Neural cell (in vitro differentiated cells): ENCODE results near the gene TIAM1. TPM values are rescaled to one million over a fixed set of nuclear protein-coding genes. Genes with fewer than 3 reads are reported as not detected.

Experiments used
- H2AFZ ChIP-seq: fragments of 200-600, 300-800 bp; sonication (generic), shearing (Covaris generic); 2 replicates; pipeline ENCODE4 v1.6.0; 2014; ENCODE audit warnings: low read depth, mild to moderate bottlenecking, antibody characterized with exemption, low read length, moderate library complexity
- H3F3A ChIP-seq: fragments of 200-600 bp; shearing (Covaris generic); 2 replicates; pipeline ENCODE4 v1.6.1; 2016; ENCODE audit warnings: mild to moderate bottlenecking, moderate library complexity, mixed read lengths, antibody characterized with exemption, low read length; ENCODE audit not compliant: insufficient read depth, poor library complexity, severe bottlenecking
- H3K27ac ChIP-seq: fragments of 200-600, 300-800 bp; sonication (generic), shearing (Covaris generic); 2 replicates; pipeline ENCODE4 v1.5.1; 2014; ENCODE audit warnings: mild to moderate bottlenecking, low read length, moderate library complexity
- H3K27me3 ChIP-seq: fragments of 300-800, 200-600 bp; sonication (generic), shearing (Covaris generic); 2 replicates; pipeline ENCODE4 v1.6.0; 2014; ENCODE audit warnings: mild to moderate bottlenecking, low read depth, low read length, moderate library complexity; ENCODE audit not compliant: insufficient read depth
- H3K36me3 ChIP-seq: fragments of 300-800, 200-600 bp; sonication (generic), shearing (Covaris generic); 2 replicates; pipeline ENCODE4 v1.5.1; 2014; ENCODE audit warnings: mild to moderate bottlenecking, antibody characterized with exemption, low read length, moderate library complexity; ENCODE audit not compliant: insufficient read depth
- H3K4me2 ChIP-seq: fragments of 300-800, 200-600 bp; sonication (generic), shearing (Covaris generic); 2 replicates; pipeline ENCODE4 v1.6.0; 2014; ENCODE audit warnings: mild to moderate bottlenecking, low read length
- H3K4me3 ChIP-seq: fragments of 300-800, 200-600 bp; sonication (generic), shearing (Covaris generic); 2 replicates; pipeline ENCODE4 v1.5.1; 2014; ENCODE audit warnings: mild to moderate bottlenecking, low read length, moderate library complexity
- H3K79me2 ChIP-seq: fragments of 200-600 bp; shearing (Covaris generic); replicated peaks from 2 replicates; pipeline ENCODE4 v1.6.0; 2014; ENCODE audit warnings: mild to moderate bottlenecking, low read length, moderate library complexity; ENCODE audit not compliant: insufficient read depth
- H3K9ac ChIP-seq: fragments of 300-800, 200-600 bp; sonication (generic), shearing (Covaris generic); 2 replicates; pipeline ENCODE4 v1.6.1; 2016; ENCODE audit warnings: mild to moderate bottlenecking, low read length, mixed read lengths
- H3K9me2 ChIP-seq: fragments of 200-600 bp; shearing (Covaris generic); 2 replicates; pipeline ENCODE4 v1.6.1; 2016; ENCODE audit warnings: mild to moderate bottlenecking, low read length, mixed read lengths; ENCODE audit not compliant: insufficient read depth
- H3K9me3 ChIP-seq: fragments of 200-600, 300-800 bp; sonication (generic), shearing (Covaris generic); 2 replicates; pipeline ENCODE4 v1.6.1; 2016; ENCODE audit warnings: mild to moderate bottlenecking, mixed run types, low read length, moderate library complexity, mixed read lengths
- H4K20me1 ChIP-seq: fragments of 200-600 bp; shearing (Covaris generic); 2 replicates; pipeline ENCODE4 v1.6.1; 2016; ENCODE audit warnings: mild to moderate bottlenecking, mixed run types; ENCODE audit not compliant: insufficient read depth
- EP300 ChIP-seq: fragments of 450-650 bp; conservative IDR thresholded peaks from 2 replicates; pipeline ENCODE4 v1.6.1; 2014; ENCODE audit warnings: antibody characterized with exemption, mild to moderate bottlenecking, moderate library complexity; ENCODE audit not compliant: poor library complexity, severe bottlenecking
- EZH2 ChIP-seq: fragments of 200-600, 300-800 bp; shearing (Covaris generic), sonication (generic); IDR thresholded peaks from 2 replicates; pipeline ENCODE4 v1.6.1; 2014; ENCODE audit warnings: antibody characterized with exemption, low read length, borderline replicate concordance, mild to moderate bottlenecking; ENCODE audit not compliant: insufficient read depth, poor library complexity, severe bottlenecking
- MXI1 ChIP-seq: fragments of 450-650 bp; conservative IDR thresholded peaks from 2 replicates; pipeline ENCODE4 v1.6.1; 2014; ENCODE audit warnings: antibody characterized with exemption, mild to moderate bottlenecking; ENCODE audit not compliant: poor library complexity, severe bottlenecking
- POLR2AphosphoS5 ChIP-seq: IDR thresholded peaks from 2 replicates; pipeline ENCODE4 v1.6.1; 2012
- RAD21 ChIP-seq: fragments of 450-650 bp; conservative IDR thresholded peaks from 2 replicates; pipeline ENCODE4 v1.6.1; 2014; ENCODE audit warnings: antibody characterized with exemption, mild to moderate bottlenecking, moderate library complexity
- SMC3 ChIP-seq: fragments of 450-650 bp; conservative IDR thresholded peaks from 2 replicates; pipeline ENCODE4 v1.6.1; 2014; ENCODE audit warnings: antibody characterized with exemption, mild to moderate bottlenecking, moderate library complexity; ENCODE audit not compliant: poor library complexity
- TAF1 ChIP-seq: IDR thresholded peaks from 2 replicates; pipeline ENCODE4 v1.6.1; 2012; ENCODE audit warnings: low read depth
- polyA plus RNA-seq: library from polyadenylated mRNA; depleted of rRNA; stranded (reverse); fragments of >200 nt; gene quantifications from 2 replicates; pipeline ENCODE4 v1.2.3, GENCODE V29; 2014
- TF ChIP-seq, protein P1 (sequence below): IDR thresholded peaks from 2 replicates; pipeline ENCODE4 v1.6.1; 2012; ENCODE audit warnings: borderline replicate concordance
- TF ChIP-seq, protein P2 (sequence below): fragments of 450-650 bp; IDR thresholded peaks from 2 replicates; pipeline ENCODE4 v1.5.1; 2014; ENCODE audit warnings: antibody characterized with exemption, mild to moderate bottlenecking, moderate library complexity; ENCODE audit not compliant: poor library complexity, severe bottlenecking

The TIAM1 gene
- polyA plus RNA-seq, 1 donor from 2014 or later = 13.2 TPM

DNA sequence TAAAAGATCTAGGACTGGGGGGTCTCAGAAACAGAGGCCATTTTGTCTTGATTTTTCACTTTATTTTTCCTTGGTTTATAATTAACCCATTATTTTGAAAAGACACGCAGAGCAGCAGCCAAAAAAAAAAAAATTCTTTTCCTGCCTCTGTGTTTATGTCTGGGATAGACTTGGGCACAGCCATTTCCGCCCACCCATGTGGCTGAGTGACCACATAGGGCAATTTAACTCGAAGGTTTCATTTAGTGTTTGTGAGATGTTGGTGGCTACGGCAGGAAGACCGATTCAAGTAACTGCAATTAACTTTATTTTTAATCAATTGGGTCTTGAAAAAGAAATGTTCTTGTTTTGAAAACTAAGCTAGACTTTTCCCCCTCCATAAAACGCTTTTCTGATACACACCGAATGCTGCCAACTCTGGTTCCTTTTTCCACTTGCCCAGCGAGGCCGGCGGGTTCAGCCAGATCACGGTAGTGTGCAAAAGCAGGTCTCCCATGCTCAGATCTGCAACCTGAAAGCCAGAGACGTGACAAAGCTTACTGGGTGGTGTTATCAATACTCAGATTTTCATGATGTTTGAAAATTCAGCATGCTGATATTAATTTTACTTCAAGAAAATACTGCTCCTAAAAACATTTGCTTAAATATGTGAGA, 208.4 kb downstream of the TIAM1 start:
- Histone ChIP-seq H3K9me2 (no peaks in the 10 kb centered on the region), H3K4me3 (no peak overlapping the region), H3K9me3 (no peaks in the 10 kb centered on the region), H3K4me2 (no peak overlapping the region), H3K36me3 (no peaks in the 10 kb centered on the region), H3K79me2 (no peaks in the 10 kb centered on the region), H3F3A (no peaks in the 10 kb centered on the region), H2AFZ (no peak overlapping the region), H4K20me1 (no peaks in the 10 kb centered on the region), H3K9ac (no peak overlapping the region), H3K27ac (no peak overlapping the region), H3K27me3 (no peaks in the 10 kb centered on the region)
- TF ChIP-seq EZH2 (no peak), MXI1 (no peak), POLR2AphosphoS5 (no peak), RAD21 (no peak), EP300 (no peak), TAF1 (no peak)
- TF ChIP-seq, protein P1, sequence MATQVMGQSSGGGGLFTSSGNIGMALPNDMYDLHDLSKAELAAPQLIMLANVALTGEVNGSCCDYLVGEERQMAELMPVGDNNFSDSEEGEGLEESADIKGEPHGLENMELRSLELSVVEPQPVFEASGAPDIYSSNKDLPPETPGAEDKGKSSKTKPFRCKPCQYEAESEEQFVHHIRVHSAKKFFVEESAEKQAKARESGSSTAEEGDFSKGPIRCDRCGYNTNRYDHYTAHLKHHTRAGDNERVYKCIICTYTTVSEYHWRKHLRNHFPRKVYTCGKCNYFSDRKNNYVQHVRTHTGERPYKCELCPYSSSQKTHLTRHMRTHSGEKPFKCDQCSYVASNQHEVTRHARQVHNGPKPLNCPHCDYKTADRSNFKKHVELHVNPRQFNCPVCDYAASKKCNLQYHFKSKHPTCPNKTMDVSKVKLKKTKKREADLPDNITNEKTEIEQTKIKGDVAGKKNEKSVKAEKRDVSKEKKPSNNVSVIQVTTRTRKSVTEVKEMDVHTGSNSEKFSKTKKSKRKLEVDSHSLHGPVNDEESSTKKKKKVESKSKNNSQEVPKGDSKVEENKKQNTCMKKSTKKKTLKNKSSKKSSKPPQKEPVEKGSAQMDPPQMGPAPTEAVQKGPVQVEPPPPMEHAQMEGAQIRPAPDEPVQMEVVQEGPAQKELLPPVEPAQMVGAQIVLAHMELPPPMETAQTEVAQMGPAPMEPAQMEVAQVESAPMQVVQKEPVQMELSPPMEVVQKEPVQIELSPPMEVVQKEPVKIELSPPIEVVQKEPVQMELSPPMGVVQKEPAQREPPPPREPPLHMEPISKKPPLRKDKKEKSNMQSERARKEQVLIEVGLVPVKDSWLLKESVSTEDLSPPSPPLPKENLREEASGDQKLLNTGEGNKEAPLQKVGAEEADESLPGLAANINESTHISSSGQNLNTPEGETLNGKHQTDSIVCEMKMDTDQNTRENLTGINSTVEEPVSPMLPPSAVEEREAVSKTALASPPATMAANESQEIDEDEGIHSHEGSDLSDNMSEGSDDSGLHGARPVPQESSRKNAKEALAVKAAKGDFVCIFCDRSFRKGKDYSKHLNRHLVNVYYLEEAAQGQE = no peak
- TF ChIP-seq, protein P2, sequence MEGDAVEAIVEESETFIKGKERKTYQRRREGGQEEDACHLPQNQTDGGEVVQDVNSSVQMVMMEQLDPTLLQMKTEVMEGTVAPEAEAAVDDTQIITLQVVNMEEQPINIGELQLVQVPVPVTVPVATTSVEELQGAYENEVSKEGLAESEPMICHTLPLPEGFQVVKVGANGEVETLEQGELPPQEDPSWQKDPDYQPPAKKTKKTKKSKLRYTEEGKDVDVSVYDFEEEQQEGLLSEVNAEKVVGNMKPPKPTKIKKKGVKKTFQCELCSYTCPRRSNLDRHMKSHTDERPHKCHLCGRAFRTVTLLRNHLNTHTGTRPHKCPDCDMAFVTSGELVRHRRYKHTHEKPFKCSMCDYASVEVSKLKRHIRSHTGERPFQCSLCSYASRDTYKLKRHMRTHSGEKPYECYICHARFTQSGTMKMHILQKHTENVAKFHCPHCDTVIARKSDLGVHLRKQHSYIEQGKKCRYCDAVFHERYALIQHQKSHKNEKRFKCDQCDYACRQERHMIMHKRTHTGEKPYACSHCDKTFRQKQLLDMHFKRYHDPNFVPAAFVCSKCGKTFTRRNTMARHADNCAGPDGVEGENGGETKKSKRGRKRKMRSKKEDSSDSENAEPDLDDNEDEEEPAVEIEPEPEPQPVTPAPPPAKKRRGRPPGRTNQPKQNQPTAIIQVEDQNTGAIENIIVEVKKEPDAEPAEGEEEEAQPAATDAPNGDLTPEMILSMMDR = no peak

DNA sequence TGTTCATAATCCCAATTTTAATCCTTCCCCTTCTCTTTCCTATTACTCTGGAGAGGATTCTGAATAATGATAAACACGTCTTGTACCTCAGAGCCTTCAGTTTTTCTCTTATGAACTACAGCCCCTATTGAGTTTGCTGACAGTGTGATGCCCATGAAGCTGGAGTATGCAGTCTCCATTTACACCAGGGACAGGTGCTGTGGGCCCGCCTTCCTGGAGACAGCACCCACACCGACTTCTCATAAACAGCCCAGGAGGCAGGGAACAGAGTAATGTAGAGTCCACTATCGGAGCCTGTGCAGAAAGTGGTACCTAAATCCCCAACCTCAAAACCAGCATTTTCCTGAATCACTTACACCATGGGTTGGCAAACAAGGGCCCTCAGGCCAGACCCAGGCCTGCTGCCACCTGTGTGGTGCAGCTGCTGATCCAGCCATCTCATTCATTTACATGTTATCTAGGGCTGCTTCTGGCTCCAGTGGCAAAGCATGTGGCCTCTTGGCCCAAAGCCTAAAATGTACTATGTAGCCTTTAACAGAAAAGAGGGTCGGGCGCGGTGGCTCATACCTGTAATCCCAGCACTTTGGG, 210.7 kb downstream of the TIAM1 start:
- Histone ChIP-seq H3K9ac (no peak overlapping the region), H3K36me3 (no peaks in the 10 kb centered on the region), H3K4me3 (no peak overlapping the region), H3K79me2 (no peaks in the 10 kb centered on the region), H3K4me2 (no peak overlapping the region), H3K9me3 (no peaks in the 10 kb centered on the region), H3F3A (no peaks in the 10 kb centered on the region), H3K9me2 (no peaks in the 10 kb centered on the region), H4K20me1 (no peaks in the 10 kb centered on the region), H3K27me3 (no peaks in the 10 kb centered on the region), H2AFZ (no peak overlapping the region), H3K27ac (no peak overlapping the region)
- TF ChIP-seq POLR2AphosphoS5 (no peak), SMC3 (no peak)
- TF ChIP-seq, protein P2 = no peak
- TF ChIP-seq, protein P1 = no peak
